Measurements from ENCODE around the gene TMED1.
"Not testable (repeated sequence)": the region's sequence is repeated elsewhere in the genome, so short reads cannot be mapped to it uniquely, and the experiment has no call there.

The TMED1 gene

DNA sequence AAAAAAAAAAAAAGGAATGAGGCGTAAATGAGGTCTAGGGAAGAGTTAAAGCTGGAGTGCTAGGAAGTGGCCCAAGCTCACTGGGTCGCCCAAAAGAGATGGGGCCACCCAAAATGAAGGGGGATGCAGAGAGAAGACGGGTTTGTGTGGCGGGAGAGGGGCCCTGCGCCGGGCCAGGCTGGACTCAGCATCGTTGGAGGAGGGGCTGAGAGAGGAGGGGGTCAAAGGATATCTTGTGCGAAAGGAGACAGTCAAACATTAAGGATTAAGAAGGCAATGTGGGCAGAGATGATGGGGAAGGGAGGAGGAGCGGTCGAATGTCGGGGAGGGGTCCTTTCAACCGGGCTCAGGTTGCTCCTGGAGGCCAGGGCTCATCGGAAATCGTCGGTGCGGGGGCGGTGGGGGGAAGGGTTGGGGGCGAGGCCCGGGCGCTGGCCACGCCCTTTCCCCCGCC lies 34.5 kb upstream of the TMED1 start:
- no peak for ATAC-seq (ENCODE audit: low read depth)
- H3K27me3 Mint-ChIP-seq = no peaks in the 10 kb centered on the region
- peak overlapping the region; percentile 89 for H3K27ac Mint-ChIP-seq
- H3K36me3 Mint-ChIP-seq = peaks cover 1% of the 10 kb centered on the region
- no peak for DNase-seq (ENCODE audit: low spot score in 2 of 2)
- peaks cover 29% of the 10 kb centered on the region for H3K4me1 Mint-ChIP-seq
- H3K9me3 Mint-ChIP-seq = no peaks in the 10 kb centered on the region
- H3K4me3 Mint-ChIP-seq = peak overlapping the region; percentile 89

- Mint-ChIP-seq H3K4me1 (peaks cover 29% of the 10 kb centered on the region), H3K4me3 (peak overlapping the region; percentile 89), H3K27ac (peak overlapping the region; percentile 67)
- H3K36me3 Mint-ChIP-seq; H3K9me3 Mint-ChIP-seq; DNase-seq (ENCODE audit: low spot score in 2 of 2); H3K27me3 Mint-ChIP-seq; ATAC-seq (ENCODE audit: low read depth): not testable (repeated sequence)
Measured at GRCh38 chr19:10869872-10870311, 33.9 kb upstream of the TMED1 start.

DNA sequence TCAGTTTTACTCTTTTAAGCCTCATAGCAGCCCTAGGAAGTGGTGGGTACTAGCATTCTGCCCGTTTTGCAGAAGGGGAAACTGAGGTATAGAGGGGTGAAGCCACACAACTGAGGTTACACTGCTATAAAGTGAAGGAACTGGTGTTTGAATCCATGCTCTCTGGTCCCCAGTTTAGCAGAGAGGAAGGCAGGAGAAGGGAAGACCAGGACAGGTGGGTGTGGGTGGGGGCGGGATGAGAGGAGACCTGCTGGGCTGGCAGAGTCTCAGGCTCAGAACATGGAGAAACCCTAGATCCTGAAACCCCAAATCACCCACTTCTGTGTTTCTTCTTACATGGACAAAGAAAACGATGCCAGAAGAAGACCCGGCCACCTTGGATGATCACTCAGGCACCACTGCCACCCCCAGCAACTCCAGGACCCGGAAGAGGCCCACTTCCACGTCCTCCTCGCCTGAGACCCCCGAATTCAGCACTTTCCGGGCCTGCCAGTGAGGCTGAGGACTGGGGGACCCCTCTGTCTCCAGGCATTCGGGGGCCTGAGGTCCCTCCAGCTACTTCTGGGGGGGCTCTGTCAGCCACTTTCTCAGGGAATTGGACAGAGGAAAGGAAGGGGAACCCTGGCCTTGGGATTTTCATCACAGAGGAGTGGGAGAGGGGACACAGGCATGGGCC lies 33.0 kb upstream of the TMED1 start:
- H3K27me3 Mint-ChIP-seq = no peaks in the 10 kb centered on the region
- no peak for ATAC-seq (ENCODE audit: low read depth)
- DNase-seq (ENCODE audit: low spot score in 2 of 2) = no peak
- H3K27ac Mint-ChIP-seq = peak overlapping the region; percentile 98
- no peaks in the 10 kb centered on the region for H3K9me3 Mint-ChIP-seq
- H3K4me3 Mint-ChIP-seq = no peak overlapping the region
- peaks cover 1% of the 10 kb centered on the region for H3K36me3 Mint-ChIP-seq
- H3K4me1 Mint-ChIP-seq = peaks cover 36% of the 10 kb centered on the region

DNA sequence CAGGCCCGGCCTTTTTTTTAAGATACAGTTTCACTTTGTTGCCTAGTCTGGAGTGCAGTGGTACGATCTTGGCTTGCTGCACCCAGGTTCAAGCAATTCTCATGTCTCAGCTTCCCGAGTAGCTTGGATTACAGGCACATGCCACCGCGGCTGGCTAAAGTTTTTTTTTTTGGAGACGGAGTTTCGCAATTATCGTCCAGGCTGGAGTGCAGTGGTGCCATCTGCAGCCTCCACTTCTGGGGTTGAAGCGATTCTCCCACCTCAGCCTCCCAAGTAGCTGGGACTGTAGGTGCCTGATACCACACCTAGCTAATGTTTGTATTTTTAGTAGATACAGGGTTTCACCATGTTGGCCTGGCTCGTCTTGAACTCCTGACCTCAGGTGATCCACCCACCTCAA lies 30.5 kb upstream of the TMED1 start:
- ATAC-seq (ENCODE audit: low read depth) (no peak), DNase-seq (ENCODE audit: low spot score in 2 of 2) (no peak)
- Mint-ChIP-seq H3K4me3 (no peak overlapping the region), H3K27ac (no peak overlapping the region), H3K27me3 (no peaks in the 10 kb centered on the region), H3K36me3 (no peaks in the 10 kb centered on the region), H3K4me1 (peaks cover 27% of the 10 kb centered on the region), H3K9me3 (no peaks in the 10 kb centered on the region)

DNA sequence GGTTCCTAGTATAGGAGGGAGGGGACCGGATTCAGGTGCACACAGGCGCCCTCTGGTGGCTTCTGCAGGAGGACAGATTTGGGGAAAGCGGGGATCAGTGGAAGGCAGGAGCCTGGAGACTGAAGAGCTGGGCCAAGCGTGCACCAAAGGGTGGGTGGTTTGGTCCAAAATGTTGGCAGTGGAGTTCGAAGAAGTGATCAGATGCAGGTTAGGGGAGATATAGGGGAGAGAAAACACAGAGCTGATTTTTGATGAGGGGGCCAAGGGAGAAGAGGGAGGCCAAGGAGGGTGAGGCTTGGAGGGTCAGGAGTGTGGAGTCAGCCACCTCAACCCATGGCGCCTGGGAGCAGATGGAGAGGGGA lies 28.5 kb upstream of the TMED1 start:
- no peak overlapping the region for H3K4me3 Mint-ChIP-seq

GRCh38 chr19:10863107-10863717 lies 27.2 kb upstream of the TMED1 start:
- peak overlapping the region; percentile 26 for H3K27ac Mint-ChIP-seq
- H3K27me3 Mint-ChIP-seq = no peaks in the 10 kb centered on the region
- DNase-seq (ENCODE audit: low spot score in 2 of 2) = no peak
- ATAC-seq (ENCODE audit: low read depth) = no peak
- no peaks in the 10 kb centered on the region for H3K9me3 Mint-ChIP-seq
- H3K36me3 Mint-ChIP-seq = no peaks in the 10 kb centered on the region
- H3K4me1 Mint-ChIP-seq = peaks cover 21% of the 10 kb centered on the region
- peak overlapping the region; percentile 34 for H3K4me3 Mint-ChIP-seq

More for the DNA sequence above, 28.5 kb upstream of the TMED1 start:
- no peaks in the 10 kb centered on the region for H3K27me3 Mint-ChIP-seq
- no peaks in the 10 kb centered on the region for H3K36me3 Mint-ChIP-seq
- DNase-seq (ENCODE audit: low spot score in 2 of 2) (peak; percentile 63 to 66), ATAC-seq (ENCODE audit: low read depth) (peak; percentile 38)
- H3K9me3 Mint-ChIP-seq = no peaks in the 10 kb centered on the region
- H3K27ac Mint-ChIP-seq = peak overlapping the region; percentile 13
- peaks cover 23% of the 10 kb centered on the region for H3K4me1 Mint-ChIP-seq

DNA sequence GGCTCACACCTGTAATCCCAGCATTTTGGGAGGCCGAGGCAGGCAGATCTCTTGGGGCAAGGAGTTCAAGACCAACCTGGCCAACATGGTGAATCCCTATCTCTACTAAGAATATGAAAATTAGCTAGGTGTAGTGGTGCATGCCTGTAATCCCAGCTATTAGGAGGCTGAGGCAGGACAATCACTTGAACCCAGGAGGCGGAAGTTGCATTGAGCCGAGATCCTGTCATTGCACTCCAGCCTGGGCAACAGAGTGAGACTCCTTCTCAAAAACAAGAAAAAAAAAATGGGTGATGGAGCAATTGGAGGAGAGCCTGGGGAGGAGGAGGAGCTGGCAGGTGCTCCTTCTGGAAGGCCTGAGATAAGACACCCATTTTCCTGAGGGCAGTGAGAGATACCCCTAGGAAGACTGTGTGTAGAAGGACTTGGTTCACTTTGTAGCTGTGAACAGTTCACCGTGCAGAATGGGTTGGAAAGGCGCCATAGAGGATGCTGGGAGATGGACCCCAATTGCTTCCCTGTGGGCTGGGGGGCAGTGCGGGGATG lies 26.6 kb upstream of the TMED1 start:
- Mint-ChIP-seq H3K27me3 (no peaks in the 10 kb centered on the region), H3K36me3 (no peaks in the 10 kb centered on the region), H3K4me1 (peaks cover 16% of the 10 kb centered on the region), H3K27ac (no peak overlapping the region), H3K4me3 (no peak overlapping the region), H3K9me3 (no peaks in the 10 kb centered on the region)
- no peak for DNase-seq (ENCODE audit: low spot score in 2 of 2)
- no peak for ATAC-seq (ENCODE audit: low read depth)

- Mint-ChIP-seq H3K9me3 (no peaks in the 10 kb centered on the region), H3K36me3 (no peaks in the 10 kb centered on the region), H3K27me3 (no peaks in the 10 kb centered on the region), H3K4me1 (peaks cover 14% of the 10 kb centered on the region), H3K4me3 (no peak overlapping the region), H3K27ac (no peak overlapping the region)
- ATAC-seq (ENCODE audit: low read depth) (peak; percentile 50), DNase-seq (ENCODE audit: low spot score in 2 of 2) (no peak)
Measured at GRCh38 chr19:10861103-10861651, 25.2 kb upstream of the TMED1 start.

GRCh38 chr19:10858204-10858828 lies 22.3 kb upstream of the TMED1 start:
- Mint-ChIP-seq H3K36me3 (no peaks in the 10 kb centered on the region), H3K4me3 (no peak overlapping the region), H3K27ac (no peak overlapping the region), H3K27me3 (no peaks in the 10 kb centered on the region), H3K9me3 (no peaks in the 10 kb centered on the region), H3K4me1 (peaks cover 6% of the 10 kb centered on the region)
- no peak for ATAC-seq (ENCODE audit: low read depth)
- no peak for DNase-seq (ENCODE audit: low spot score in 2 of 2)

DNA sequence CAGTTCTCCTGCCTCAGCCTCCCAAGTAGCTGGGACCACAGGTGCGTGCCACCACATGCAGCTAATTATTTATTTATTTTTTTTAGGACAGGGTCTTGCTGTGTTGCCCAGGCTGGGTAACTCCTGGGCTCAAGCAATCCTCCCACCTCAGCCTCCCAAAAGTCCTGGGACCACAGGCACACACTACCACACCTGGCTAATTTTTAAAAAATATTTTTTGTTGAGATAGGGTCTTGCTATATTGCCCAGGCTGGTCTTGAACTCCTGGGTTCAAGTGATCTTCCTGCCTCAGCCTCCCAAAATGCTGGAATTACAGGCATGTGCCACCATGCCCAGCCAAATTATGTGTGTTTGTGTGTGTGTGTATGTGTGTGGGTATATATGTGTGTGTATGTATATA lies 20.9 kb upstream of the TMED1 start:
- not testable (repeated sequence) for DNase-seq (ENCODE audit: low spot score in 2 of 2); H3K9me3 Mint-ChIP-seq; H3K4me1 Mint-ChIP-seq; H3K4me3 Mint-ChIP-seq; H3K36me3 Mint-ChIP-seq; H3K27ac Mint-ChIP-seq; ATAC-seq (ENCODE audit: low read depth); H3K27me3 Mint-ChIP-seq

GRCh38 chr19:10855879-10856522 lies 20.0 kb upstream of the TMED1 start:
- H3K36me3 Mint-ChIP-seq = no peaks in the 10 kb centered on the region
- H3K27me3 Mint-ChIP-seq = no peaks in the 10 kb centered on the region
- H3K4me1 Mint-ChIP-seq = peaks cover 2% of the 10 kb centered on the region
- ATAC-seq (ENCODE audit: low read depth) = peak; percentile 43
- H3K27ac Mint-ChIP-seq = no peak overlapping the region
- no peaks in the 10 kb centered on the region for H3K9me3 Mint-ChIP-seq
- DNase-seq (ENCODE audit: low spot score in 2 of 2) = no peak
- H3K4me3 Mint-ChIP-seq = no peak overlapping the region

DNA sequence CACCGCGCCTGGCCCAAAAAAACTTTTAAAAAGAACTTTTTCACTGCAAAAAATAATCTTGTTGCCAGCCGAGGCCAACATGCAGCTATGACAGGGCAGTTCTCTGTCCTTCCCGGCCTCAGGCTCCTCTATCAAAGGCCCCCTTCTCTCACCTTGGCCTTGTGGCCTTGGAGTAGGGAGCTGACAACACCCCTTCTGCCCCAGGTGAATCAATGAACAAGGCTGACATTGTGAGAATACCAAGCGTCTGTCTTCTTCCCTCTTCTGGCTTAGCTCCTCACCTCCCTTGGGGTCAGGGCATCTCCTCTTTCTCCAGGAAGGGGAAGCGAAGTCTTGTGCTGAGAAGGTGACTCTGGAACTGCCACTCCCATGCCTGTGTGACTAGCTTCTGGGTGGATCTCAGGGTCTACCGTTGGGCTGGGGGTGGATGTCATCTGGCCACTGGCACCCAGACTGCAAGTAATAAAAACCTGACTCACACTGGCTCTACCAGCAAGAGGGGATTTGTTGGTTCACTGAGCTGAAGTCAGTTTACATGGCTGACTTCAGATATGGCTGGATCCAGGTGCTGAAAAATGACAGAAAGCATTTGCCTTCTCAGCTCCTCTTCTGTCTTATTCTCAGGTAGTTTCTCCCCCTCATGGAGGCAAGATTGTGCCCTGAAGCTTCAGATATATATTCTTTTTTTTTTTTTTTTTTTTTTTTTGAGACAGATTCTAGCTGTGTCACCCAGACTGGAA lies 18.5 kb upstream of the TMED1 start:
- peaks cover 6% of the 10 kb centered on the region for H3K27me3 Mint-ChIP-seq
- H3K4me3 Mint-ChIP-seq = no peak overlapping the region
- peaks cover 2% of the 10 kb centered on the region for H3K4me1 Mint-ChIP-seq
- H3K27ac Mint-ChIP-seq = no peak overlapping the region
- H3K36me3 Mint-ChIP-seq = no peaks in the 10 kb centered on the region
- H3K9me3 Mint-ChIP-seq = no peaks in the 10 kb centered on the region
- DNase-seq (ENCODE audit: low spot score in 2 of 2) (no peak), ATAC-seq (ENCODE audit: low read depth) (no peak)

GRCh38 chr19:10852941-10853340 lies 16.9 kb upstream of the TMED1 start:
- no peak for ATAC-seq (ENCODE audit: low read depth)
- no peaks in the 10 kb centered on the region for H3K9me3 Mint-ChIP-seq

More at GRCh38 chr19:10852941-10853340, 16.9 kb upstream of the TMED1 start:
- peaks cover 14% of the 10 kb centered on the region for H3K27me3 Mint-ChIP-seq
- H3K36me3 Mint-ChIP-seq = peaks cover 2% of the 10 kb centered on the region
- peaks cover 4% of the 10 kb centered on the region for H3K4me1 Mint-ChIP-seq
- no peak overlapping the region for H3K4me3 Mint-ChIP-seq
- no peak for DNase-seq (ENCODE audit: low spot score in 2 of 2)
- H3K27ac Mint-ChIP-seq = no peak overlapping the region

Data from memory B cell (primary cell).